ENCODE data around the gene FIBP. TPM values are rescaled to one million over a fixed set of nuclear protein-coding genes. Genes with fewer than 3 reads are reported as not detected.

FIBP gene
- total and polyA plus RNA-seq, 2 donors from 2014 or later, result 58.0 to 105 TPM

- no peak for TF ChIP-seq CTCF (IDR thresholded peaks at IDR 0.05; ENCODE audit: borderline replicate concordance, extremely low read depth, insufficient read depth)
- H3K27me3 ChIP-seq (ENCODE audit: control insufficient read depth, insufficient read depth, low read length), result no peaks in the 10 kb centered on the region
- H3K4me1 ChIP-seq (ENCODE audit: control insufficient read depth in 2 of 3, insufficient read depth in 2 of 3, low read depth in 1 of 3, low read length in 3 of 3), result peaks cover 0 to 7% (median 0%) of the 10 kb centered on the region in 3 donors
- DNase-seq (no peak), FAIRE-seq (no peak)
- no peak overlapping the region for H3K4me3 ChIP-seq (ENCODE audit: low read length in 3 of 3)
- no peak overlapping the region for H3K9ac ChIP-seq (ENCODE audit: low read length in 3 of 3)
- no peaks in the 10 kb centered on the region for H3K9me3 ChIP-seq (ENCODE audit: control insufficient read depth in 2 of 3, insufficient read depth in 1 of 3, low read length in 3 of 3)
- H3K27ac ChIP-seq (ENCODE audit: low read depth in 2 of 2, low read length in 2 of 2), result no peak overlapping the region
- no peaks in the 10 kb centered on the region for H3K36me3 ChIP-seq (ENCODE audit: control insufficient read depth in 2 of 3, insufficient read depth in 3 of 3, low read length in 3 of 3)
- intact Hi-C loops (cut with DNase I), result no loop called here
Observed at GRCh38 chr11:65907878-65908277, 19.6 kb upstream of the FIBP start.

- no peak for FAIRE-seq
- Histone ChIP-seq H3K9me3 (ENCODE audit: control insufficient read depth in 2 of 3, insufficient read depth in 1 of 3, low read length in 3 of 3) (no peaks in the 10 kb centered on the region), H3K4me1 (ENCODE audit: control insufficient read depth in 2 of 3, insufficient read depth in 2 of 3, low read depth in 1 of 3, low read length in 3 of 3) (peaks cover 0 to 1% (median 0%) of the 10 kb centered on the region in 3 donors), H3K9ac (ENCODE audit: low read length in 3 of 3) (no peak overlapping the region), H3K4me3 (ENCODE audit: low read length in 3 of 3) (no peak overlapping the region), H3K27me3 (ENCODE audit: control insufficient read depth, insufficient read depth, low read length) (no peaks in the 10 kb centered on the region), H3K27ac (ENCODE audit: low read depth in 2 of 2, low read length in 2 of 2) (no peak overlapping the region), H3K36me3 (ENCODE audit: control insufficient read depth in 2 of 3, insufficient read depth in 3 of 3, low read length in 3 of 3) (no peaks in the 10 kb centered on the region)
- intact Hi-C loops (cut with DNase I), result no loop called here
- no peak for TF ChIP-seq CTCF (IDR thresholded peaks at IDR 0.05; ENCODE audit: borderline replicate concordance, extremely low read depth, insufficient read depth)
- no peak for DNase-seq
Observed at GRCh38 chr11:65906602-65907001, 18.3 kb upstream of the FIBP start.

- H3K27me3 ChIP-seq (ENCODE audit: control insufficient read depth, insufficient read depth, low read length), result peaks cover 11% of the 10 kb centered on the region
- H3K4me3 ChIP-seq (ENCODE audit: low read length in 3 of 3), result no peak overlapping the region
- no peaks in the 10 kb centered on the region for H3K36me3 ChIP-seq (ENCODE audit: control insufficient read depth in 2 of 3, insufficient read depth in 3 of 3, low read length in 3 of 3)
- no peak overlapping the region for H3K9ac ChIP-seq (ENCODE audit: low read length in 3 of 3)
- FAIRE-seq (no peak), DNase-seq (no peak)
- no peak overlapping the region for H3K27ac ChIP-seq (ENCODE audit: low read depth in 2 of 2, low read length in 2 of 2)
- no peak for TF ChIP-seq CTCF (IDR thresholded peaks at IDR 0.05; ENCODE audit: borderline replicate concordance, extremely low read depth, insufficient read depth)
- peaks cover 0 to 6% (median 3%) of the 10 kb centered on the region in 3 donors for H3K4me1 ChIP-seq (ENCODE audit: control insufficient read depth in 2 of 3, insufficient read depth in 2 of 3, low read depth in 1 of 3, low read length in 3 of 3)
- intact Hi-C loops (cut with DNase I), result no loop called here
- no peaks in the 10 kb centered on the region for H3K9me3 ChIP-seq (ENCODE audit: control insufficient read depth in 2 of 3, insufficient read depth in 1 of 3, low read length in 3 of 3)
Observed at GRCh38 chr11:65903715-65904114, 15.4 kb upstream of the FIBP start.

- Histone ChIP-seq H3K4me3 (ENCODE audit: low read length in 3 of 3) (no peak overlapping the region), H3K9me3 (ENCODE audit: control insufficient read depth in 2 of 3, insufficient read depth in 1 of 3, low read length in 3 of 3) (no peaks in the 10 kb centered on the region), H3K36me3 (ENCODE audit: control insufficient read depth in 2 of 3, insufficient read depth in 3 of 3, low read length in 3 of 3) (no peaks in the 10 kb centered on the region), H3K4me1 (ENCODE audit: control insufficient read depth in 2 of 3, insufficient read depth in 2 of 3, low read depth in 1 of 3, low read length in 3 of 3) (peaks cover 0 to 6% (median 3%) of the 10 kb centered on the region in 3 donors), H3K27ac (ENCODE audit: low read depth in 2 of 2, low read length in 2 of 2) (no peak overlapping the region), H3K9ac (ENCODE audit: low read length in 3 of 3) (no peak overlapping the region), H3K27me3 (ENCODE audit: control insufficient read depth, insufficient read depth, low read length) (peaks cover 17% of the 10 kb centered on the region)
- no peak for TF ChIP-seq CTCF (IDR thresholded peaks at IDR 0.05; ENCODE audit: borderline replicate concordance, extremely low read depth, insufficient read depth)
- FAIRE-seq (no peak), DNase-seq (no peak)
- intact Hi-C loops (cut with DNase I), result no loop called here
Observed at GRCh38 chr11:65903068-65903481, 14.8 kb upstream of the FIBP start.
